CD4-positive, alpha-beta T cell treated with Interleukin-17A for 1 hour (primary cell): ENCODE results near the gene NOLC1.
A peak's percentile ranks its signal among the peaks of the same experiment; 100 is the strongest.

Source experiments
- DNase-seq: peaks from one replicate; pipeline ENCODE4 v3.0.0-alpha.2; 2020

Gene NOLC1

DNA sequence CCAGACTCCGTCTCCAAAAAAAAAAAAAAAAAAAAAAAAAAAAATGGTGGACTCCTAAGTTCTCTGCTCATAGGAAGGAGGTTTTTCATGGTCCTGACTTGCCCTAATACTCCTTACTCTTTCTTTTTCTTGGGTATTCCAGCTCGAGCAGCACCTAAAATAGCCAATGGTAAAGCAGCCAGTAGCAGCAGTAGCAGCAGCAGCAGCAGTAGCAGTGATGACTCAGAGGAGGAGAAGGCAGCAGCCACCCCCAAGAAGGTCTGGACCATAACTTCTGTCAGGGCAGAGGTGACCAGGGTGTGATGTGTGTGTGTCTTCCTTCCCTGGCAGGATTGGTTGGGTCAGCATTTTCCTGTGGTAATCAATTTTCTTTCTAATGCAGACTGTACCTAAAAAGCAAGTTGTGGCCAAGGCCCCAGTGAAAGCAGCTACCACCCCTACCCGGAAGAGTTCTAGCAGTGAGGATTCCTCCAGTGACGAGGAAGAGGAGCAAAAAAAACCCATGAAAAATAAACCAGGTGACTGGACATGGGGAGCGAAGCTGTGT, 6.9 kb downstream of the NOLC1 start:
- no peak for DNase-seq

DNA sequence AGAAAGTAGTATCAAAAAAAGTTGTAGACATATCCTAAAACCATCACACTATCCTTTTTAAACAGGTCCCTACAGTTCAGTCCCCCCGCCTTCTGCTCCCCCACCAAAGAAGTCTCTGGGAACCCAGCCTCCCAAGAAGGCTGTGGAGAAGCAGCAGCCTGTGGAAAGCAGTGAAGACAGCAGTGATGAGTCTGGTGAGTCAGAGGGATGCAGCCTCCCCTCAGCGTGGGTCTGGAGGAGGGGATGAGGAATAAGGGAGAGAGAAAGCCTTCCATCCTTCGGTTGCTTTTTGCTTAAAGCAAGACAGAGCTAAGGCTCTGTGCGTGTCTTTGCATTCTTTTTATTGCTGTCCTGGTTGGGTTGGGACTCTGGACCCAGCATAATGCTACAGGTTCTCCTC, 7.6 kb downstream of the NOLC1 start:
- no peak for DNase-seq

DNA sequence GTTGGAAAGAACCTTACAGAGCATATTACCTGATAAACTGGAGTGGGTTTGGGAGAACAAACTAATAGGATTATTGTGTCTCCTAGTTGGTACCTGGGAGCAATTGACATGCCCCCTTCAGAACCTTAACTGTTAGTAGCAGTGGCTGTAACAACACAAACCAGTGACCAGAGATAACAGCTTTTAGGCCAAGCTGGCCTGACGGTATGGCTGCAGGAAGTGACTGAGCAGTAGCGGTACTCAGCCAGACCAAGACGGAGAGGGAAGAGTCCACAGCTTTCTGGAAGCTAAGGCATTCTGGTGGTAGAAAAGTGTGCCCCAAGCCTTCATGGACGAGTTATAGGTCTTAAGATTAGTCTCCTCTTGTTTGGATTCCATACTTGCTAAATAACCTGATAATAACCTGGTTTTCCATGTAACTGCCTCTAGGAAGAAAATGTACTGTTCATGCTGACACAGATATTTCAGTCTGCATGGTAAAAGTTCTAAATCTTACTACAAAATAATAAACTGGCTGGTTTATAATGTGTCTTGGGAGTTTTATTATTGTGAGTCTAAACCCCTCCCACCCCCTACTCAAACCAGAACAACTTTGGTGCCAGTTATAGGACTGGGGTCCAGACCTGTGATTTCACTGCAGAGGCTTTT, 11.3 kb downstream of the NOLC1 start:
- DNase-seq: no peak

DNA sequence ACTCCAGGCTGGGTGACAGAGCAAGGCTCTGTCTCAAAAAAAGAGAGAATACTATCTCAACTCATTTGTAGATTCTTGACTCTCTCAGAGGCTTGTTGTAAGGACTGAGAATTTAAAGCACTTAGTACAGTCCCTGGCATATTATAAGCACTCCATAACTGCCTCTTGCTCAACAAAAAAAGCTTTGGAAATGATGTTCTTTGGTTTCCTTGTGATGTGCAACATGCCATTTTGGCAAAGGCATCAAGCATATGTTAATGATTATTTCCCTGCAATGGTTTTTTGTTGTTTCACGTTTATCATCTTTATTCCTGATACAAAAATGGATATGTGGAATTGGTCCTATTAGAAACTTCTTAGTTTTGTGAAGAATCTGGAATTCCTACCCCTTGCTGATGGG, 15.7 kb downstream of the NOLC1 start:
- DNase-seq: no peak

DNA sequence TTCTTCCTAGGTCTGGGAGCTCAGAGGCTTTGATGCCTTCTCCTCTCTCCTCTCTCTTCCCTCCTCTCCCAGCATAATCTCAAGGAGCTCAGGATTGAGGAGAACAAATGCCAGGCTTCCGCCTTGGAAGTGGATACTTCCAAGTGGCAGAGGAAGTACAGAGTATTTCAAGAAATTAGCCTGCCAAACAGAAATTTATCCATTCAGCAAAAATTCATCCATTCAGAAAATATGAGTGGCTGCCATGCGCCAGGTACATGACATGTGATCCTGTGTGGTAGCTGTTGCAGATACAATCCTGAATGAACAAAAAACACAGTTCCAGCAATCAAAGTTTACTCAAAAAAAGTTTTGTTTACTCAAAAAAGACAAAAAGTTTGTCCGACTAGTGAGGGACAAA, 18.4 kb downstream of the NOLC1 start:
- no peak for DNase-seq

DNA sequence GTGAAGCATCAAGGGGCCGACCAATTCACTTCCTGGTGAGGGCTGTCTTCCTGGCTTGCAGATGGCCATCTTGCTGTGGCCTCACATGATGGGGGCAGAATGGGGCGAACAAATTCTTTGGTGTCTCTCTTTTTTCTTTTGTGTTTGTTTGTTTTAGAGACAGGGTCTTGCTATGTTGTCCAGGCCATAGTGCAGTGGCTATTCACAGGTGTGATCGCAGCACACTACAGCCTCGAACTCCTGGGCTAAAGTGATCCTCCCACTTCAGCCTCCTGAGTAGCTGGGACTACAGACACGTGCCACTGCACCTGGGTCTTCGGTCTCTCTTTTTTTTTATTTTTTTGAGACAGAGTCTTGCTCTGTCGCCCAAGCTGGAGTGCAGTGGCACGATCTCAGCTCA, 20.1 kb downstream of the NOLC1 start:
- DNase-seq: no peak

DNA sequence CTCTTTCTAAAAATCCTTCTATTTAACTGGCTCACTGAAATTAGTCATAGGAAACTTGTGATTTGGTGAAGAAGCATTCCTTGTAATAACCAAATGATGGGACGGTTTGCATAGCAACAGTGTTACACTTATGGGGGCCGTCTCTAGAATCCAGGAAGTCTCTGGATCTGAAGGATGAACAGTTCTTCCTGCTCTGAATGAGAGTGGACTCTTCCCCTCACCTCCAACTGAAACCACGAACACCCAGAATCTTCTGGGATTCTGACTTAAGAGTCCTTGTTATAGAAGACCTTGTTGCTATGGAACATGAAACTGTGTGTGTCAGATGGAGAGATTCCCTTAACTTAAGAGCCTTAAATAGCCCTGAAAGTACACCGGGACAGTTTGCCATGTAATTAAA, 23.2 kb downstream of the NOLC1 start:
- no peak for DNase-seq

DNA sequence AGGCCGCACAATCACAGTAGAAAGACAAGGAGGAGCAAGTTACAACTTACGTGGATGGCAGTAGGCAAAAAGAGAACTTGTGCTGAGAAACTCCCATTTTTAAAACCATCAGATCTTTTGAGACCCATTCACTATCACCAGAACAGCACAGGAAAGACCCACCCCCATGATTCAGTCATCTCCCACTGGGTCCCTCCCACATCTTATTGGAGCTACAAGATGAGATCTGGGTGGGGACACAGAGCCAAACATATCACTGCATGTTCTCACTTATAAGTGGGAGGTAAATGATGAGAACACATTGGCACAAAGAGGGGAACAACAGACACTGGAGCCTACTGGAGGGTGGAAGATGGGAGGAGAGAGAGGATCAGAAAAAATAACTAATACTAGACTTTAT, 32.4 kb downstream of the NOLC1 start:
- no peak for DNase-seq

DNA sequence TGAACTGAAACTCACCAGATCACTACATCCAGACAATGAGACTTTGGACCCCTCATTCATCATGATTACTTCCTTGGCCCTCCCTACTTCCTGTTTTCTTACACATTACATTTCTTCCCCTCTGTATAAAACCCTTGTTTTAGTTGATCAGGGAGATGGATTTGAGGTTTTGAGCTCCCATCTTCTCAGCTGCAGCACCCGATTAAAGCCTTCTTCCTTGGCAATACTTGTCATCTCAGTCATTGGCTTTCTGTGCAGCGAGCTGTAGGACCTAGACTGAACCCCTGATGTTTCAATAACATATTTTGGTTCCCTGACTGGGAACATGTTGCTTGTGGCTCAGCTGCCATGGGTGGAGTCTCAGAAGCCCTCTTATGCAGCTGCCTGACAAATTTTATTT, 33.1 kb downstream of the NOLC1 start:
- no peak for DNase-seq

DNA sequence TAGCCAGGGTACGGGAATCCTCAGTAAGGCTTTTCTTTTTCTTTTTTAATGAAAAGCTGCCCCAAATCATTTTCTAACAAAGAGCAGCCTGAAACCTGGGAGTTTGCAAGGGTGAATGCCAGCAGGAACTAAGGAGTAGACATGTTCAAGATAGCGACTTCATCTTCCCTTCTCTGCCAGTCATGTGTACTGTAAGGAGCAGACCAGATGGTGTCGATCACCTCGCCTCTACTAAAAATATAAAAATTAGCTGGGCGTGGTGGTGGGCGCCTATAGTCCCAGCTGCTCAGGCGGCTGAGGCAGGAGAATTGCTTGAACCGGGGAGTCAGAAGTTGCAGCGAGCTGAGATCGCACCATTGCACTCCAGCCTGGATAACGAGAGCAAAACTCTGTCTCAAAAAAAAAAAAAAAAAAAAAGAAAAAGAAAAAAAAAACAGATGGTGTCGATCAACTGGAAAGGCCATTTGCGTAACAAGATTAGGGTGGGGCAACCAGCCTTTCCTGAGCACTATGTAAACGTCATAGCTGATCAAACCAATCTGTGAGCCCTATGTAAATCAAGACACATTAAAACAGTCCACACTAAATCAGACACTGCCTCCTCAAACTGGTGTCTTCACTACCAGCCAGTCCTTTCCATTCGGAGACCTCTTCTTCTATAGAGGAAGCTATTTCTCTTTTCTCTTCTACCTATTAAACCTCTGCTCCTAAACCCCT, 33.8 kb downstream of the NOLC1 start:
- DNase-seq: no peak

DNA sequence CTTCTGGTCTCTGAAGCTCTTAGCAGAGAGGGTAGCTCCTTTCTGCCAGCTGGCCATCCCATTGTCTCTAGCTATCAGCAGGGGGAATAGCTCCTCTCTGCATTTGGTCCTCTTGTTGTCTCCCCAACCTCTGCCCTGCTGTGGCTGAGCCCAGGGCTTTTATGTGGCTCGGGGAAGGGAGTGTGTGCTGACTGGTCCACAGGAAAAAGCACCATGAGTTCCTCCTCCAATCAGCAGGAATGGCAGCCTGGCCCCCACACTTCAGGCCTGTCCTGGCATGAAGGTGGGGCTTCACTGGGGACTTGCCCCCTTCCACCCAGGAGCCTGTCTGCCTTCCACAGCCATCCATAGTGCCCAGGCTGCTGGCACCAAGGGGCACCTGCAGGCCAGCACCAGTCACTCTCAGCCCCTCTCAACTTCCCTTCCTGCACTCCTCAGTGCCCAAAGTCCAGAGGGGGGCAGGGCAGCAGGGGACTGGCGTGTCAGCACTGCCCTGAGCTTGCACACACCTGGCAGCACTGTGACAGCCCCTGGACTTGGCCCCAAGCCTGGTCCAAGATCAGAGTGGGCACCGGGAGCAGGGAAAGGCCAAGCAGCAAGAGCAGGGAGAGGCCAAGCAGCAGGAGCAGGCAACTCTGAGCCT, 36.2 kb downstream of the NOLC1 start:
- DNase-seq: no peak

DNA sequence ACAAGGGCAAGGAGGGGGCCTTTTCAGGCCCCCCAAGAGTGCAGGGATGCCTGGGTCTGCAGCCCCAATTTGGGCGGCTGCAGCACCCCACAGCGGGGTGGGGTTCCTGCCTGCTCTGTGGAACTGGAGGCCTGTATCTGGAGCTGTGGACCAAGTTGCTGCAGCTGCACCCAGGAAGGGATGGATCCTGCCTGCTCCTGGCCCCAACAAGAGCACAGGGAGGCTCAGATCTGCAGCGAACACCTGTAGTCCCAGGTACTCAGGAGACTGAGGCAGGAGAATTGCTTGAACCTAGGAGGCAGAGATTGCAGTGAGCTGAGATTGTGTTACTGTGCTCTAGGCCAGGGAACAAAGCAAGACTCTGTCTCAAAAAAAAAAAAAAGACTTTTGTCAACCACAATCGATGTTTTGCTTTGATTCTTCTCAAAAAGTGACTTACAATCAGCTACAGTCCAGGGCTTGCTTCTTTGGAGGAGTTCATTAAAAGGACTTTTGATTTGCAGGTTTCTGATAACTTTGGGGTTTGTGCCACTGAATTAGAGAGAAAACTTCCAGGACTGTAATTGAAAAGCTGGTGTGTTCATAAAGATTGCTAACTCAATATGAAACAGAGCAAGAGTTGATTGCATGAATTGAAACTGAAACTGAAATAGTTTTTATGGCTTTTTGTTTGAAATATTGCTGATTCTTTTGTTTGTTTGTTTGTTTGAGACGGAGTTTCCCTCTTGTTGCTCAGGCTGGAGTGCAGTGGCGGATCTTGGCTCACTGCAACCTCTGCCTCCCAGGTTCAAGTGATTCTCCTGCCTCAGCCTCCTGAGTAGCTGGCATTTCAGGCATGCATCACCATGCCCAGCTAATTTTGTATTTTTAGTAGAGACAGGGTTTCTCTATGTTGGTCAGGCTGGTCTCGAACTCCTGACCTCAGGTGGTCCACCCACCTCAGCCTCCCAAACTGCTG, 37.0 kb downstream of the NOLC1 start:
- peak; percentile 35 for DNase-seq

DNA sequence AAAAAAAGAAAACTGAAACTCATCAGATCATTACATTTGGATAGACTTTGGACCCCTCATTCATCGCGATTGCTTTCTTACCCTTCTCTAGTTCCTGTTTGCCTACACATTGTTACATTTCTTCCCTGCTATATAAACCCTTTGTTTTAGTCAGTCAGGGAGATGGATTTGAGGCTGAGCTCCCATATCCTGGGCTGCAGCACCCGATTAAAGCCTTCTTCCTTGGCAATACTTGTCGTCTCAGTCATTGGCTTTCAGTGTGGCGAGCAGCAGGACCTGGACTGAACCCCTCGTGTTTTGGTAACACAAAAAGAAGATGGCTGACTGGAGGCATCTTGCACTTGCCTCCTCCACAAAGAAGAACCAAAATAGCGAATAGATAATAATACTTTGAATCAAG, 39.8 kb downstream of the NOLC1 start:
- no peak for DNase-seq

DNA sequence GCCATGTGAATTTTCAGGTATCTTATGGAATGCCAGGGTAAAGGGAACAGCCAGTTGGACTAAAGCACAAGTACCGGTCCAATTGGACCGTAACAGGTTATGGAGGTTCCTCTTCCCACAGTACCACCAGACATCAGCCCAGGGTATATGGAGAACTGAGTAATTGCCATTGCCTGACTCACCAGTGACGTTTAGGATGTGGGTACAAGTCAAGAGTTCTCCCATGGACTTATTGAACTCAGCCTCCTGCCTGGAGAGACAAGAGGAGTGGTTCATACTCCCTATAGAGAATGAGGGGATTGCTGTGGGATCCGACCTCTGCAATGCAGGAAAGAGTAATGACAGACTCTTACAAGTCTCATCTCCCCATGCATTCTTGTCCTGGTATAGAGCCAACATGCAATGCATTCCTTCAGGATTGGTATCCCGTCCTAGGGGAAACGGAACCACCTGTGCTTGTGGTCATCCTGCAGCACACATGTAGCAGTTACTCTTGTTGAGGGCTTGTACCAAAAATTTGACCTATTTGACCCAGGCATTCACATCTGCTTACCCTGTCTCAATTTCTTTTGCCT, 43.2 kb downstream of the NOLC1 start:
- no peak for DNase-seq

DNA sequence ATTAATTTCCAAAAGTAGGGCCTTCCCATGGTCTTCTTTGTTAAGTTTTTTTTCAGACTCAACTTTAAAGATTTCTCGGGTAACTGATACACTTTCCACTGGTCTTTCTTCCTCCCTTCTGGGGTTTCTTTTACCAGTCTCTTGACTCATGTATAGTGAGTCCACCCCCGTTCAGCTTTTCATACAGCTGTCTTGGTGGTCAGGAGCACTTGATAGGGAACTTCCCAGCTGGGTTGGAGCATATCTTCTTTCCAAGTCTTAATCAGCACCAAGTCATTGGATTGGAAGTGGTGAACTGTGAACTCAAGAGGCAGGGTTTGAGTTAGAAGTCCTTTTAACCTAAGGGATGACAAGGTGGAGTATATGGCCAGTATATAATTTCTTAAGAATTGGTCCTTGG, 44.7 kb downstream of the NOLC1 start:
- no peak for DNase-seq

DNA sequence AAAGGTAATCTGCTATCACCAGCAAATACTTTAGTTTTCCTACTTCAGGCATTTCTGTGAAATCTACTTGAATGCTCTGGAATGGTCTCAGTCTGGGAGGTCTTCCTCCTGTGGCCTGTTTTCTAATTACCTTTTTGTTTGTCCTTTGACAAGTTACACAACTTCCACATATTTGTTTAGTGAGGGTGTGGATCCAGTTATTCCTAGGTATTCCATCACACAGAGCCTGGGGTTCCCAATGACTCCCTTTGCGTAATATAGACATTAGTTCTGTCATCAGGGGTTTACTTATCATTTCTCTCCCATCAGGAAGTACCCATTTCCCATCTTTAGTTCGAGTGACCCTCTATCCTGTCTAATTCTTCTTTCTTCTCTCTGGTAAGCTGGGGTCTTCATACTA, 45.8 kb downstream of the NOLC1 start:
- DNase-seq: no peak

DNA sequence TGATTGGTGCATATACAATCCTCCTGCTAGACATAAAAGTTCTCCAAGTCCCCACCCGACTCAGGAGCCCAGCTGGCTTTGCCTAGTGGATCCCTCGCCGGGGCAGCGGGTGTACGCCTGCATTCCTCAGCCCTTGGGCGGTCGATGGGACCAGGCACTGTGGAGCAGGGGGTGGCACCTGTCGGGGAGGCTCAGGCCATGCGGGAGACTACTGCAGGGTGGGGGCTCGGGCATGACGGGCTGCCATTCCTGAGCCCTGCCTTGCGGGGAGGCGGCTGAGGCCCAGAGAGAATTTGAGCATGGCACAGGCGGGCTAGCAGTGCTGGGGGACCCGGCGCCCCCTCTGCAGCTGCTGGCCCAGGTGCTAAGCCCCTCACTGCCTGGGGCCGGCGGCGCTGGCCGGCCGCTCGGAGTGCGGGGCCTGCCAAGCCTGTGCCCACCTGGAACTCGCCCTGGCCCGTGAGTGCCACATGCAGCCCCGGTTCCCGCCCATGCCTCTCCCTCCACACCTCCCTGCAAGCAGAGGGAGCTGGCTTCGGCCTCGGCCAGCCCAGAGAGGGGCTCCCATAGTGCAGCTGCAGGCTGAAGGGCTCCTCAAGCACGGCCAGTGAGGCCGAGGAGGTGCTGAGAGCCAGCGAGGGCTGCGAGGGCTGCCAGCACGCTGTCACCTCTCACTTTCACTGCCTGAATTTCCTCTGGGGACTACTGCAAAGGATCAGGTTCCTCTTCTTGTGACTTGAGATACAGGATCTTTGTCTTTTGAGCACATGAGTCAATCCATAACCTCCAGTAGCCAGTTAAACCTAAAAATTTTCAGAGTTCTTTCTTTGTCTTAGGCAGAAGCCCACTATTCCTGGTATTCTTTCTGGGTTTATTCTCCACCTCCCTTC, 48.8 kb downstream of the NOLC1 start:
- DNase-seq: no peak

DNA sequence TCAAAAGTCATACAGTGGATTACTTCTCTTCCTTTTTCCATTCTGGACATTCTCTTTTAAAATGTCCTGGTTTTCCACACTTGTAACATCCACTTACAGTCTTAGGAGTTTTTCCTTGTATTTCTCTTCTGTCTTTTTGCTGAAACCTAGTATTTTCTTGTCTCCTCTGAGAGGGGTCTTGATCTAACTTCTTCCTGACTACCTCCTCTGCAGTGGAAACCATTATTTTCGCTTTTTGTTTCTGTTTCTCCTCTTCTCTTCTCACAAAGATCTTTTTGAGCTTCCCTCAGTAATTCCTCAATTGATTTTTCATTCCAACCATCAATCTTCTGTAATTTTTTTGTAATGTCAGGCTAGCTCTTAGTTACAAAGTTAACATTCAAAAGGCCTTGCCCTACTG, 50.2 kb downstream of the NOLC1 start:
- DNase-seq: no peak

DNA sequence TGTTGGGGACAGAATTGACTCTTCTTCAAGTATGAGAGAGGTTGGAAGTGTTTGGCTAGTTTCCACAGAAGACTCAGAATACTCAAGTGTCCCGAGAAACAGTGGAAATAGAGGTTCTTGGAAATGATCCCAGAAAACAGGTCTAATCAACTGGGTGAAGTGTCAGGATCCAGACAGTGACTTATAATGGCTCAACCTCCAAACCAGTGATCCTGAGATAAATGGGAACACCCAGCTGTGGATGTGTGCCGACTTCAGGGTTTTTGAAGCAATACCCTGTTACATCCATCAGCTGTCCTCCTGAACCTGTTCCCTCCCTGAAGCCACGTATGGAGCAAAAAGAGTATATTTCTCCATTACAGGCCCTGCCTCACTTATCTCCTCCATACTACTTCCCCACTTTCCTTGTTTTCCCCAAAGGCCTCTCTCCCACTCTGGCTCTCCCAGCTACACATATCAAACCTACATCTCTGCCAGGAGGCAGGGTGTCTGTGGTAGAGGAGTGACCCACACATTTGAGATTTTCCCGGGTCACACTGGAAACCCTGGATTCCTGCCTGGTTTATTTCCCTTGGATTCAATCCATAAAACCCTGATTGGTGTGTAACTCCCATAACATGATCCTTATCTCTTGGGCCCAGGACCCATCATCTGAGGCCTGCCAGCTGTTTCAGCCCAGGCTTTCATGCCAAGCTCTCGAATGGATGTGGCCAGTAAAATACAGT, 56.3 kb downstream of the NOLC1 start:
- no peak for DNase-seq

DNA sequence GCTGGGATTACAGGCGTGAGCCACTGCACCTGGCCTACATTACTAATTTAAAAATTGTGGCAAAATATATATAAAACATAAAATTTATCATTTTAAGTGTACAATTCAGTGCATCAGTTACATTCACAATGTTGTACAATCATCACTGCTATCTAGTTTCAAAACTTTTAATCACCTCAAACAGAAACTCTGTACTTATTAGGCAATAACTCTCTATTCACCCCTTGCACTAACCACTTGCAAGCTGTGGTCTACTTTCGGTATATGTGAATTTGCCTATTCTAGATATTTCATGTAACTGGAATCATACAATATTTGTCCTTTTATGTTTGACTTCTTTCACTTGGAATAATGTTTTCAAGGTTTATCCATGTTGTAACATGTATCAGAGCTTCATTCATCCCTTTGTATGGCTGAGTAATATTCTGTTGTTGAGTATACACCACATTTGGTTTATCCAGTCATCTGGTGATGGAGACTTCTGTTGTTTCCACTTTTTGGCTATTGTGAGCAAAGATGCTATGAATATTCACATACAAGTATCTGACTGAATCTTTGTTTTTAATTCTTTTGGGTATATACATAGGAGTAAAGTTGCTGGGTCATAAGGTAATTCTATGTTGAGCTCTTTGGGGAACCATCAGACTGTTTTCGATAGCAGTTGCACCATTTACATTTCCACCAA, 59.6 kb downstream of the NOLC1 start:
- DNase-seq: no peak
